GM12873 (cell line): ENCODE results near the gene NNAT.

Source experiments
- CTCF ChIP-seq: IDR thresholded peaks from 2 replicates; pipeline ENCODE4 v1.5.1; 2012; ENCODE audit warnings: low read depth, mild to moderate bottlenecking, moderate library complexity, low read length, control low read depth; ENCODE audit not compliant: insufficient read depth; ENCODE audit errors: missing control alignments

Gene NNAT

DNA sequence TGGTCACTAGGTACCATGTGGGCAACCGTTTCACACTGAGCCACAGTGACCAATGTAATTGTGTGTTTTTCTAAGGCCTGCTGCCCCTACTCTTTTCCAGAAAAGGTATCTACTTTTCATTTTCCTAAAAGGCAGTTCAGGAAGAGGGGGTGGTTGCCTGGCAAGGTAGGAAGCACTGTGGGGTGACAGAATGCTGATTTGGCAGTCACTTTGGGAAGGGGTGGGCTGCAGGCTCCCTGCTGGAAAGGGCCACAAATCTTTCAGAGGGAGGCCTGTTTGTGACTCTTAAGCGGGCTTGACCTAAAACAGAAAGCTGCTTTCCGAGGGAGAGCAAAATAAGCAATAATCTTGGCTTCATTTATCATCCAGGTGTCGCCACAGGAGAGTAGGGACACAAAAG, 5.2 kb upstream of the NNAT start:
- TF ChIP-seq CTCF, result no peak

- TF ChIP-seq CTCF, result no peak
These were observed 4.0 kb upstream of the NNAT start for GRCh38 chr20:37516811-37517750.

GRCh38 chr20:37518059-37518458, 3.0 kb upstream of the NNAT start:
- TF ChIP-seq CTCF, result no peak

DNA sequence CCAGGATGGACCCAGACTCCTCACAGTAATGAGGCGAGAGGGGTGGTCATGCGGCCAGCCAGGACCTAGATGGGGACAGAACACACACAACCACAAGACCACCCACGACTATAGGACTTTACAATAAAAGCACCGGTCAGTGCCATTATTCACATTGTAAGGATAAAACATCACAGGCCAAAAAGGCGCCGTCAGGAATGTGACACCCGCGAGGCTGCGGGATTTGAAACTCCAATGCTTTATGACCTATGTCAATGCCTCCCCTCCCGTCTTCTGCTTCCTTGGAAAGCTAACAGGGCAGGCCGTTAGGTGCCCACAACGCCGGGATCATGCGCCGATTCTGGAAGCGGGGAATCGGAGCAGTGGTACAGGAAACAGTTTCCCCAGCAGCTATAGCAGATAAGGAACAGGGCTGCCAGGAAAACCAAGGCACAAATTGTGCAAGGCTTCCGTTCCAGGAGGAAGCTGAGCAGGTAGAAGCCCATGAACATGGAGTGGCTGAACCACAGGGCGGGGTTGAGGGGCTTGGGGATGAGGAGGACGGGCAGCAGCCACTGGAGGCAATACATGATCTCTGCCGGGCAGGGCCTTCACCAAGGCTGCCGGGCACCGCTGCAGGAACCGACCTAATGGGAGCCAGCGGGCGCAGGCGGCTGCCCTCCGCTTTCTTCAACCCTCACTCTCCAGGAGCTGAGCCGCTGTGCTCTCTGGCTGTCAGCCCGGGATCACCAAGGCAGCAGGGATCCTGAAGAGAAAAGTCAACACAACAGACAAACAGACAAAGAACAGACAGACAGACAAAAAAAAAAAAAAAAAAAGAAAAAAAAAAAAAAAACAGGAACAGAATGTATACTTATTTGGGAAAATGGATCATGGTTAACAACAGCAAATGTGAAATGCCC, 2.2 kb upstream of the NNAT start:
- no peak for TF ChIP-seq CTCF

DNA sequence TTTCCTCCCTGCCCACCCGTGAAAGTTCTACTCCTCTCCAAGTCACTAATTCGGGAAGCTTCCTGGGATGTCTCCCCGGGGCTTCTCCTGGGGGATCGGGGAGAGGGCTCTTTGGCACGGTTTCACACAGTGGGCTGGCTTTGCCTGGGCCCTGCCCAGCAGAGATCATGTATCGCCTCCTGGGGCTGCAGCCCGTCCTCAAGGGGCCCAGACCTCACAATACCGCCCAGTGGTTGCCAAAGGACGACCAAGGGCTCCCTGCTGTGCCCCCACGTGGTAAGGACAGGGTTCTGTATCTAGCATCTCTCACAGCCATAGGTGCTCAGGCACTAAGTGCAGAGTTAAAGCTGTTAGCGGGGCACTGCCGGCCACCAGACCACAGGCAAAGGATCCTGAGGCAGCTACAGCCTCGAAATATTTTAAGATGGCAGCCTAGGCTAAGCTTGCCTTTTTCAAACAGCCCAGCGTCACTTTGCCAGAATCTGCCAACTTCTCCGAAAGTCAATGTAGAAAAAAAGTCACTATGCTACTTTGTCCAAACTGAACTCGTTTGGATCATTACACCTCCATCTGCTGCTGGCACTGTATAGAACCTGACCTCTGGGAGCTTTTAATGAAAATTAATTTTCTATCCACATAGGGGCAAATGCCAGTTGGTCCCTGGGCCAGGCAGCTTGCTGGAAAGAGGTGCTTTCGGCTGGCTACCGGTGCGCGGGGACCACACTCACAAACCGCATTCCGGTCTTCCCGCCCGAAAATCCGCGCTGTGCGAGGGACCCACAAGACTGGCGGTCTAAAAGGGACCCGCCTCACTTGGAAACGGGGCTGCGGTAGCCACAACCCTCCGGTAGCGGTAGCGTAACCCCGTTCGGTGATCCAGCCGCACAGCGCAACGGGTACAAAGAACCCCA, 1.3 kb upstream of the NNAT start:
- TF ChIP-seq CTCF, result no peak

DNA sequence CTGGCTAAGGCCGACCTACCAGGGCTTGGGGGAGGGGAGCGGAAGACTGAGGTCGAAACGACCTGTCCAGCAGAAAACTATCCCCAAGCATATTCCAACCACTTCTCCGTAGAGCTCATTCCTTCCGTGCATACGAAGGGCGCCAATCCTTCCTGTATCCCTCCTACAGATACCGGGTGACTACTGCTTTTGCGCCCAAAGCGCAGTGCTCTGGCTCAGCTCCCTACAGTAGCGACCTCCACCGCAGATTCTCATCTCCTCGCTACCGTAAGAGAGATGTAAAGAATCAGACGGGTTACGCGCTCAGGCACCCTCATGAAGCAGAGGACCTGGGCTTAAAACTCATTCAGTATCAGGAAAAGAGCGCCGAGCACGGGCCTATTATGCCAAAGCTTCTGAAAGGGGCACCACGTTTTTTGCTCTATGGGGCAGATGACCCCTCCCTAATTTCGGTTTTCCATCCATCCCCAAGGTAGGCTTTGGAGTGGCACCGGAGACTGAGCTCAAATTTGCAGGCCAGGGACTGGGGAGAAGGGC, 563 bp upstream of the NNAT start:
- TF ChIP-seq CTCF, result no peak
